ENCODE results near the gene DGKG. TPM values are rescaled to one million over a fixed set of nuclear protein-coding genes. Genes with fewer than 3 reads are reported as not detected.

DGKG gene
- total and polyA plus RNA-seq, 3 donors from 2014 or later, result 0.68 to 1.2 (median 1.1) TPM

DNA sequence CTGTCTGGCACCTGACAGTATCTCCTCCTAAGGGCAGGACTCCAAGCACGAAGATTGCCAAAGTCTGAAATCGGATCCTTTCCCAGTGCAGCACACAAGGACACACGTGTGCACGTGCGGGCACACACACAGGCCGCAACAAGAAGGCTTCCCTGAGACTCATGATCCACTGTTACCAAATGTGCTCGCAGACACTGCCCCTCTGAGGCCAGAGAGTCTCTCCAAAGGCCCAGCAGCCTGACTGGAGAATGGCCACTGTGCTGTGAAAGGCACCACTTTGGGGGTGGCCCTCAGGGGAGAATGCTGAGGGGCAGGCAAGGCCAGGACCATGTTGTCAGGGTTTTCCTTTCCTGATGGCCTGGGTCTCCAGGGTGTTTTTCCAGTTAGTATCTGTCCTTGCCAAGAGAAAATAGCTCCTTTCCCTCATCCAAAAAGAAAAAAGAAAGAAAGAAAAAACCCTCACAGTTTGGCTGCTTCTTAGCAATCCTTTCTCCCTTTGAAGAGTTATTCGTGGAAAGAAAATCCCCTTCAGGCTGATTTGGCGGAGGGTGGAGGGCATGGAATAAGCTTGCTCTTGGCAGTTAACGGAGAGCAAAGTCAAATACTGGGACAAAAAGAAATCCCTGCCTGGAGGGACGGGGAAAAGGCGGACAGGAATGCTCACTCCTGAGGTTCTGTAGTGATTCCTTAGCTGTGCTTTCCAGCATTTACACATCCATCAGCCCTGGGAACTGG, 141.0 kb downstream of the DGKG start:
- H3K9me3 ChIP-seq, result no peaks in the 10 kb centered on the region
- no peak overlapping the region for H3K4me3 ChIP-seq
- no peaks in the 10 kb centered on the region for H3K27me3 ChIP-seq
- WGBS, 2 donors, result 39 to 48% methylated on average over 5 to 12 of the region's 12 CpGs
- TF ChIP-seq, protein P1, sequence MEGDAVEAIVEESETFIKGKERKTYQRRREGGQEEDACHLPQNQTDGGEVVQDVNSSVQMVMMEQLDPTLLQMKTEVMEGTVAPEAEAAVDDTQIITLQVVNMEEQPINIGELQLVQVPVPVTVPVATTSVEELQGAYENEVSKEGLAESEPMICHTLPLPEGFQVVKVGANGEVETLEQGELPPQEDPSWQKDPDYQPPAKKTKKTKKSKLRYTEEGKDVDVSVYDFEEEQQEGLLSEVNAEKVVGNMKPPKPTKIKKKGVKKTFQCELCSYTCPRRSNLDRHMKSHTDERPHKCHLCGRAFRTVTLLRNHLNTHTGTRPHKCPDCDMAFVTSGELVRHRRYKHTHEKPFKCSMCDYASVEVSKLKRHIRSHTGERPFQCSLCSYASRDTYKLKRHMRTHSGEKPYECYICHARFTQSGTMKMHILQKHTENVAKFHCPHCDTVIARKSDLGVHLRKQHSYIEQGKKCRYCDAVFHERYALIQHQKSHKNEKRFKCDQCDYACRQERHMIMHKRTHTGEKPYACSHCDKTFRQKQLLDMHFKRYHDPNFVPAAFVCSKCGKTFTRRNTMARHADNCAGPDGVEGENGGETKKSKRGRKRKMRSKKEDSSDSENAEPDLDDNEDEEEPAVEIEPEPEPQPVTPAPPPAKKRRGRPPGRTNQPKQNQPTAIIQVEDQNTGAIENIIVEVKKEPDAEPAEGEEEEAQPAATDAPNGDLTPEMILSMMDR (IDR thresholded peaks at IDR 0.05), result no peak
- no peak for TF ChIP-seq POLR2A (IDR thresholded peaks at IDR 0.05)
- no peaks in the 10 kb centered on the region for H3K4me1 ChIP-seq
- peak; percentile 61 for DNase-seq
- no peak overlapping the region for H3K27ac ChIP-seq
- intact Hi-C loops (cut with DNase I; ENCODE audit: low total_unique reads), result no loop called here
- no peaks in the 10 kb centered on the region for H3K36me3 ChIP-seq (ENCODE audit: low read depth, missing control alignments)

DNA sequence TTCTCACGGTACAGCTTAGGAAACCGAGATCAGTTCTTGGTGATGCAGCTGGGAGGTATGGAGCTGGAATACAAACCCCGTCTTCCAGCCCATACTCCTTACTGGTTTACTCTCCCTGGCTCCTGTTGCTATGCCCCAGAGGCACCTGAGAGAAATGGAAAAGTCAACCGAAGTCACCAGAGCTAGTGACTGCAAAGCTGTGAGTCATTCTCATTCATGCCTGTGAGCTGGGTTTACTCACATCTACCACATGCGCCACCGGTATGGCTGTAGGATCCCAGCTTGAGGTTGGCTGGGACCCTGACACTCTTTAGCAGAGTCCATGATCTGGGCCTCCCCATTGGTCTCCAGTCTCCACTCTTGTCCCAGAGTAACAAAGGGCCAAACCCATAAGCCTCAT, 141.7 kb downstream of the DGKG start:
- WGBS, 2 donors, result 92 to 97% methylated on average over 6 of the region's 6 CpGs
- Histone ChIP-seq H3K36me3 (ENCODE audit: low read depth, missing control alignments) (no peaks in the 10 kb centered on the region), H3K27ac (no peak overlapping the region), H3K4me3 (no peak overlapping the region), H3K4me1 (no peaks in the 10 kb centered on the region), H3K27me3 (no peaks in the 10 kb centered on the region), H3K9me3 (no peaks in the 10 kb centered on the region)
- TF ChIP-seq POLR2A (IDR thresholded peaks at IDR 0.05), result no peak
- TF ChIP-seq, protein P1 (IDR thresholded peaks at IDR 0.05), result no peak
- intact Hi-C loops (cut with DNase I; ENCODE audit: low total_unique reads), result no loop called here
- no peak for DNase-seq

DNA sequence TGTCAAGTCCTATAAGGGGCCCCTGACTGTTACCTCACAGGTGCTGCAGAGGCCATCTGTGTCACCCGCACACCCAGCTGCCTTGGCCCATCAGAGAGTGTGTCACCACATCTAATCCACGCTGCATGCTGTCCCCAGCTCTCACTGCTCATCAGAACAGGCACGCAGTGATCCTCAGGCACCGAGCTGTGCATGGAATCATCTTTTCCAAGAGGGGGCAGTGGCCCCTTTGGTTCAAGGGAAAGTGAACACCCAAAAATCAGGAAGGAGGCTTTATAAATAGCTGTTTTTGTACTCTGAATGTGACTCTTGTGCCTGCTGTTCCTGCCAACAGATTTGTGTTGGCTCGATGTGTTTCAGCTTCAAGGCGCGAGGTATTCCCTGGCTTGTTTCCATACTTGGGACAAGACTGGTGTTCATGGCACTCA, 142.8 kb downstream of the DGKG start:
- no peaks in the 10 kb centered on the region for H3K4me1 ChIP-seq
- H3K27me3 ChIP-seq, result no peaks in the 10 kb centered on the region
- H3K4me3 ChIP-seq, result no peak overlapping the region
- no peaks in the 10 kb centered on the region for H3K9me3 ChIP-seq
- H3K27ac ChIP-seq, result no peak overlapping the region
- no peaks in the 10 kb centered on the region for H3K36me3 ChIP-seq (ENCODE audit: low read depth, missing control alignments)
- TF ChIP-seq, protein P1 (IDR thresholded peaks at IDR 0.05), result no peak
- no peak for TF ChIP-seq POLR2A (IDR thresholded peaks at IDR 0.05)
- no peak for DNase-seq
- intact Hi-C loops (cut with DNase I; ENCODE audit: low total_unique reads), result no loop called here
- 42 to 62% methylated on average over 7 of the region's 7 CpGs for WGBS, 2 donors

DNA sequence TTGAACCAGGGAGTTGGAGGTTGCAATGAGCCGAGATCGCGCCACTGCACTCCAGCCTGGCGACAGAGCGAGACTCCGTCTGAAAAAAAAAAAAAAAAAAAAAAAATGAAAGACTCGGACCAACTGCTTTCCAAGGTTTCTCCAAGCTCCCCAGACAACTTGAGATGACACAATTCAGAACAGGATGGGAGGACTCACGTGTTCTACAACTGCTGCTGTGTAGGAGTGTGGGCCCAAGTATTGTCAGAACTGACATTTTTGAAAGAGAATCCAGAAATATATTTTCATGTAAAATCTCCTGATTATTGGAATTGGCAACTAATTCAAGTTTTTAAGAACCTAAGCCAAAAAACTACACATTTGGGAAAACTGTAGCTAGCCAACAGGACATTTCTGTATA, 143.6 kb downstream of the DGKG start:
- no peaks in the 10 kb centered on the region for H3K27me3 ChIP-seq
- no peak overlapping the region for H3K4me3 ChIP-seq
- WGBS, 2 donors, result 88 to 94% methylated on average over 8 of the region's 8 CpGs
- no peak for TF ChIP-seq POLR2A (IDR thresholded peaks at IDR 0.05)
- TF ChIP-seq, protein P1 (IDR thresholded peaks at IDR 0.05), result no peak
- H3K36me3 ChIP-seq (ENCODE audit: low read depth, missing control alignments), result no peaks in the 10 kb centered on the region
- DNase-seq, result no peak
- H3K4me1 ChIP-seq, result no peaks in the 10 kb centered on the region
- H3K27ac ChIP-seq, result no peak overlapping the region
- intact Hi-C loops (cut with DNase I; ENCODE audit: low total_unique reads), result no loop called here
- H3K9me3 ChIP-seq, result no peaks in the 10 kb centered on the region

DNA sequence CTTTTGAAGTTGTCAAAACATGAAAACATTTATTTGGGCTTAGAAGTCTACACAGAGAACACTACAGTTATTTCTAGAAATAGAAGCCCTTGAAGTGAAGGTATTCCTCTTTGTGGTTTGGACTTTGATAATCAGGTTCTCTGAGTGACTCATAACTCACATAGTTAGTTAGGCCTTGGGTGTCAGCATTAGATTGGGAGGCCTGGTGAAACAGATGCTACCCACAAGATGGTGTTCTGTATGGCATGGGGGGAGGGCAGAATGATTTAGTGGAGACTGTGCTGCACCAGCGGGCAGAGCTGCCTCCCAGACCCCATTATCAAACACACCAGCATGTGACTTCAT, 144.2 kb downstream of the DGKG start:
- DNase-seq, result no peak
- Histone ChIP-seq H3K4me1 (no peaks in the 10 kb centered on the region), H3K27ac (no peak overlapping the region), H3K27me3 (no peaks in the 10 kb centered on the region), H3K36me3 (ENCODE audit: low read depth, missing control alignments) (no peaks in the 10 kb centered on the region), H3K4me3 (no peak overlapping the region), H3K9me3 (no peaks in the 10 kb centered on the region)
- intact Hi-C loops (cut with DNase I; ENCODE audit: low total_unique reads), result no loop called here
- TF ChIP-seq, protein P1 (IDR thresholded peaks at IDR 0.05), result no peak
- TF ChIP-seq POLR2A (IDR thresholded peaks at IDR 0.05), result no peak
- WGBS, 2 donors, result 63 to 75% methylated on average over 1 of the region's 1 CpG

Data from testis (tissue), 3 donors.